NCI-H1694 treated with DMSO at 0.1 percent for 48 hours (cell line): ENCODE measurements around the gene PKNOX2.

Experiments used
- DNase-seq: peaks from one replicate; lab custom pipeline; 2025; lab: John Stamatoyannopoulos, UW

The PKNOX2 gene

GRCh38 chr11:125364121-125364826, 199.7 kb downstream of the PKNOX2 start:
- DNase-seq = no peak

DNA sequence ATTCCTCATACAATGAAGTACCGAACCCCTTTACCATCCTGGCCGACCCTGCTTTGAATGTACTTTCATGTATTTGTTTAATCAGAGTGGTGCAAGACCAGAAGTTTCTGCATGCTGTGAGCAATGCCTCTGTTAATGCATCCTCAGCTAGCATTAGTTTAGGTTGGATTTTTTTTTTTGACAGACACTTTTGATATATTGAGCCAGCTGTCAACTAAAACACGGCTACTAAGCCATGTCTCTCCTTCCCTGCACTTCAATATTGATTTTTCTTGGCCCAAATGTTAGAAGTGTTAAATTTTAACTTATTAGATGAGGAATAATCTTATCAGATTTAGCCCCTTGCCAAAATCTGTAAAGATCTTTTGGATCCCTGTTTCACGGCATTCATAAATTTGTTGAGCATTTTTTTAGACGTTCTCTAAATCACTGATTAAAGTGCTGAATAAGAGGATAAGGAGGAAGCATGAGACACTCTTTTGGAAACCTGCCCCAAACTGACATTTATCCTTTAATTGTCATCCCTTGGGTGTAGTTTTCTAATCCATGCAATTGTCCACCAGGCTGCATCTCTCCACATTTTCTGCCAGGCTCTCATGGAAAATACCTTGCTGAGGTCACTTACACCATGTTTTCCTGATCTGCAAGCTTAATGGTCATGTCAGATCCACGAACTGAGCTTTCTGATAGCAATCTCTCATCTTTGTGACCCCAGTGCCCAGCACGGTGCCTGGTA, 200.8 kb downstream of the PKNOX2 start:
- no peak for DNase-seq

- DNase-seq = no peak
These were observed 203.2 kb downstream of the PKNOX2 start for GRCh38 chr11:125367710-125368109.

GRCh38 chr11:125368757-125369156, 204.2 kb downstream of the PKNOX2 start:
- no peak for DNase-seq

DNA sequence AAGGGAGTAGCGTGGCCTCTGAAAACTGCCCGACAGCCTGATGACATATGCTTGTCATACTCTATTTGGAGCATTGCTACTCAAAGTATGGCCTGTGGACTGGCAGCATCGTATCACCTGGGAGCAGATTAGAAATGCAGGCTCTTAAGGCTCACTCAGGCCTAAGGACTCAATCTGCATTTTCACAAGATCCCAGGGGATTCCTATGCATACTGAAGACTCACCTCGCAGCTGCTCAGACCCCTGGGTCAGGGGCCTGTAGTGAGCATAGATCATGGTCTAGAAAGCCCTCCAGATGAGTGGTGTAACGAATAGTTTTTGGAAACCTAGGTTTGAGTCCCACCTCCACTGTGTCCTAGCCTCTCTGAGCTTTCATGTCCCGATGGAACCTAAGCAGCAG, 205.3 kb downstream of the PKNOX2 start:
- no peak for DNase-seq

DNA sequence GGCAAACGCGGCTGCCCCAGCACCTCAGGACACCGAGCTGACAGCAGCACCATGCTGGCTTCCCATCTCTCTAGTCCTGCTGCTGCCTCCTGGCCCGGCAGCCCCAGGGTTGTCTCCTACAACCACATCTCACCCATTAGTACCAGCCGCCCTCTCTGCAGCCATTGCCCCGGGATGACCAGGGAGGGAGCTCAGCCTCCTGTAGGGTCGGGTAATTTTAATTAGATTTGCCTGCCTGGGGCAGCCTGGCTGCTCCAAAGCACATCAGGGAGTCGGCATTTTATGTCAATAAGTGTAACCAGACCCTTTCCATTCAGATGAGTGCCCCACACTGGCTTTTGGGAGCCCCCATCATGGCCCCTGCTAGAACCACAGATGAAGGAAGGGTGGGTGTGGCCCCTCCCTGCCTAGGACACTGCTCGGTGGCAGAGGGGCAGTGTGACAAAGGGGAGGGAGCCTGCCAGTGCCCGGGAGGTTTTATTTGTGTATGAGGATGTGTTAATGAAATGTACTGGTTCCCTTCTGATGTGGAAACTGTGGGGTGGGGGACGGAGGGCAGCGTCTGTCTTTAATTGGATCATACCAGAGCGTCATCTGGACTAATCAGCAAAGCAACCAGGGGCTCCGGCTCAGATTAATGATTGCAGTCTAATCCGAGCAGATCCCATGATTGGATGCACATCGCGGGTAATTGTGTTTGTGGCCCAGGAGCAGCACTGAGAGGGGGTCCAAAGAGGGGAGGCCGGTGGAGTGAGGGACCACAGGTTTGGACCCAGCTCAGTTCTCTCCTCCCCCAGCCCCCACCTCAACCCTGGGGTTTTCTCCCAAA, 206.2 kb downstream of the PKNOX2 start:
- no peak for DNase-seq

- DNase-seq = no peak
These were observed 206.9 kb downstream of the PKNOX2 start for GRCh38 chr11:125371431-125371935.

DNA sequence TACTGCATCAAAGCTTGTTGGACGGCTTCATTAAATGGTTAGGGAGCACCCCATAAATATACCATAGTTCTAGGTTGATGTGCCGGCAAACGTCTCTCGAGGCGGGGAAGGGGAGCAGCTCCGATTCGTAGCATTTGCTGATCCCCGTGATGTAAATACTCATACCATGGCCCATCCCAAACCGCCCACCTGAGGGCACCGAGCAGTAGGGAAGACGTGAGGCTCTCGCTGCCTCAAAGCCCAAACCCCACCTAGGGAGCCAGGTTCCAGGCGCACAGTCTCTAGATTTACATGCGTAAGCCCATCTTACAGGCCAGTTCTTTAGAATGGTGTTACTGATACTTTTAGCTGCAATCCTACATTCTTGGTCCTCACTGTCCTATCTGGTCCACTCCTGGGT, 207.5 kb downstream of the PKNOX2 start:
- DNase-seq = no peak

- DNase-seq = no peak
These were observed 208.4 kb downstream of the PKNOX2 start for GRCh38 chr11:125372911-125373310.

DNA sequence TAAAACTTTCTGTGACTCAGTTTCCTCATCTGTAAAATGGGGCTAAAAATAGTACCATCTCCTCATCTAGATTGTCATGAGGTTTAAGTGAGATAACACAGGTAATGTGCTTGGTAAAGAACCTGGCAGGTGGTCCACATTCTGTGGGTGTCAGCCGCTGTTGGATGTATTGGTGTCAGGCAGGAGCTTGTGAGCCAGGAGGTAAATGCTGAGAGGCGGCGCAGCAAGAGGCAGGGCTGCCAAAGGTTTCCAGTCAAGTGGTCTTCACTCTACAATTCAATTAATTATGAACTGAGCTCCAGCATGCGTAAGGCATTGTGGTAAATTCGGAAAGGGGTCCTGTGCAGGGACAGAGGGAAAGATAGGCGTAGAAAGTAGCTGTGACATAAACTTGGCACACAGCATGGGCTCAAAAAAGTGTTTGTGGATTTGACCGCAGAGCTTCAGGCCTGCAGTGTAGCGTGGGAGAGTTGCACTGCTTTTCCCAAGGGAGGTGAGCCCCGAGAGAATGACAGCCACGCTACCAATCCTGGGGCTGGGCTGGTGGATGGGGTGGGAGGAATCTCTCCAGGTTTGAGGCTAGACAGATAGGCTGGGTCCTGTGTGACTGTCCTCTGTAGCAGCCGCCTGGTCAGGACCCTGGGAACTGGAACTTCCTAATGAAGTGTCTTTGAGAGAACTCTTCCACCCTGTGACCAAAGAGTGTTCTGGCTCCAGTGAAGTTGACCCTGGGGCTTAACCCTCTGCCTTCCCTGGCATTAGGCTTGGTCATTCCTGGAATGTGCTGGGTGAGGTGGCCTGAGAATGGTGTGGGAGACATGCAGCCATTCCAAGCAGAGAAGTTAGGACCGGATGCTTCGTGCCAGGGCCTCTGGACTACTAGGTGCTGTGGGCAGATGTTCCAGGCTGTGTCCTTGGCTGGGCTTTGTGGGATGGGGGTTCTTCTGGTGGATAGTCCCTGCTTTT, 209.2 kb downstream of the PKNOX2 start:
- DNase-seq = no peak

GRCh38 chr11:125374398-125374797, 209.8 kb downstream of the PKNOX2 start:
- DNase-seq = no peak

DNA sequence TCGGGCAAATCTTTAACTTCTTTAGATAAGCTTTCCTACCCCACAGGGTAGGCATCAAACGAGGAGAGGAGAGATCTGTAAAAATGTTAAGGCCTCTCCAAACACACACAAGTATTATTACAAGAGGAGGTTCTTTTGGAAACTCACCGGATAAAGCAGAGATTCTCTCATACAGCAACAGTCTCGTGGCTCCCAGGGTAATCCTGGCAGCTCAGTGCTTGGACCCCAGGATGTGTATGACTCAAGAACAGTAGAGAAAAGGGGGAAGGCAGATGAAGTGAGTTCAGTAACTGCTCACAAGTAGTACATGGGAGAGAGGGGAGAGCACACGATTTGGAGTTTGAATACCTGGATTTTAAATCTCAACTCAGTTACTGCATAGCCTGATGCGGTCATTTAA, 210.6 kb downstream of the PKNOX2 start:
- no peak for DNase-seq

DNA sequence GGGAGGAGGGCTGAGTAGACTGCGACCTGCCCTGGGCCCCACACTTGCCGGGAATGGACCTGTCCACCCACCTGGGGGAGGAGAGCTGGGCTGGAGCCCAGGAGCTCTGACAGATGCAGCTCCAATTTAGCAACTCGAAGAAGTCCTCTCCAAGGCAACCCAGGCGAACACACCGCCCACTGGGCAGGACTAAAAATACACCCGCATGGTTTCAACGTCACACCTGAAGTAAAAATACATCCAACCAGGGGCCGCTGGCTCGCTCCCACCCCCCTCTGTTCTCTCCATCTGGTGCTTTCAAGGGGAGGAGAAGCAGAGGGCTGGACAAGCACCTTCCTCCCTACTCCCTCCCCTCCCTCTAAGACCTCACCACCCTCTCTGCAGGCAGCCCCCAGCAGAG, 211.6 kb downstream of the PKNOX2 start:
- no peak for DNase-seq

GRCh38 chr11:125376856-125377255, 212.3 kb downstream of the PKNOX2 start:
- DNase-seq = no peak

DNA sequence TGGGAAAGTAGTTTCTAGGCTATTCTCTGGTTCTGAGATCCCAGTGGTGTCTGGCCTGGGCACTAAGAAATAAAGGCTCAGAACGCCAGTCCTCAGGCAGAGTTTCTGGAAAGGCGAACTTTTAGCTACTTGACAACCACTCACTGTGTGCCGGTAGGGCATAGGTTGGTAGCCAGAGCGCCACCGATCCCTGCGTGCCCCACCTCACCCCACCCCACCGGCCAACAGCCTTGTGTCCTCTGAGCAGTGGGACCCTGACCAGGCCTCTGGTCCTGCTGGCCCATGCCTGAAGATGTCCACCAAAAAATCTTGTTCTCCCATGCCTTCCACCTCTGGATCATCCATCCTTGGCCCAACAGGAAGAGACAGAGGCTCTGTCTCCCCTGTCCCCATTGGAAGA, 213.5 kb downstream of the PKNOX2 start:
- no peak for DNase-seq

DNA sequence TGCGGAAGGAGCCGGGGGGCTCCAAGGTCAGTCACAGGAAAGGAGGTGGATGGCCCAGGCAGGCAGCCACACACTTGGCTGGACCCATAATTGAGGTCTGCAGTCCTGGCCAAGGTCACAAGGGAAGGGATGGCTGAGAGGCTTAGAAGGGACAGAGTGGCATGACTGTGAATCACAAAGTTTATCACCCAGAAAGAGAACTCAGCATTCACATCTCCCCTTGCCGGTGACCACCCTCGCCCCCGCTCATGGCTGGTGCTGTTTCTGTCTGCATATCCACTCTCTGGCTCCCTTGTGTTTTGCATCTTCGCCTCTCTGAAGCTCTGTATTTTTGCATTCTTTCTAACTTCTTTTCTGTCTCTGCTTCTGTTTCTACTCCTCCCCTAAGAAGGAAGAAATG, 214.0 kb downstream of the PKNOX2 start:
- no peak for DNase-seq

GRCh38 chr11:125379565-125379964, 215.0 kb downstream of the PKNOX2 start:
- no peak for DNase-seq

- no peak for DNase-seq
These were observed 215.4 kb downstream of the PKNOX2 start for GRCh38 chr11:125379981-125380380.

GRCh38 chr11:125380756-125381445, 216.3 kb downstream of the PKNOX2 start:
- DNase-seq = no peak

- DNase-seq = no peak
These were observed 217.0 kb downstream of the PKNOX2 start for GRCh38 chr11:125381499-125382044.
